Thyroid gland (tissue), 4 donors: ENCODE data around the gene BBLN. TPM values are rescaled to one million over a fixed set of nuclear protein-coding genes. Genes with fewer than 3 reads are reported as not detected.

Experiments used
- DNase-seq, 2 donors: peaks; one replicate each; pipeline ENCODE4 v3.0.0-alpha.2; 2019
- H3K27ac ChIP-seq, 3 donors: fragments of 200-600 bp; sonication (generic); 1 replicate in 2 of 3; 2 replicates in 1 of 3; pipeline ENCODE4 v1.5.1; 2016 to 2019; ENCODE audit warnings: mild to moderate bottlenecking in 1 of 3, moderate library complexity in 1 of 3
- H3K27me3 ChIP-seq: fragments of 200-600 bp; sonication (generic); one replicate; pipeline ENCODE4 v1.5.1; 2019
- H3K36me3 ChIP-seq, 2 donors: fragments of 200-600 bp; sonication (generic); one replicate each; pipeline ENCODE4 v1.5.1; 2016 to 2019
- H3K4me1 ChIP-seq, 2 donors: fragments of 200-600 bp; sonication (generic); one replicate each; pipeline ENCODE4 v1.5.1; 2017 to 2019
- H3K4me3 ChIP-seq, 3 donors: fragments of 200-600 bp; sonication (generic); replicated peaks in 1 of 3; 1 replicate in 2 of 3; 2 replicates in 1 of 3; pipeline ENCODE4 v1.5.1; 2016; ENCODE audit warnings: mild to moderate bottlenecking in 1 of 3
- H3K9me3 ChIP-seq: fragments of 200-600 bp; sonication (generic); one replicate; pipeline ENCODE4 v1.5.1; 2017
- POLR2A ChIP-seq, 2 donors: fragments of 450-650 bp; IDR thresholded peaks; one replicate each; pipeline ENCODE4 v1.6.1; 2017; ENCODE audit warnings: antibody characterized with exemption in 2 of 2, mild to moderate bottlenecking in 2 of 2, moderate library complexity in 1 of 2
- WGBS, 2 donors: methylation state at CpG; one replicate each; pipeline ENCODE4 v1.1.5; 2017; 5-methylcytosine and 5-hydroxymethylcytosine counted together
- intact Hi-C: fragments of 100-400 bp; cut with DNase I; formaldehyde crosslinking; loops from one replicate; pipeline ENCODE4 v1.15.1; 2023
- total RNA-seq, 4 donors: library from RNA; depleted of rRNA; stranded (reverse); fragments of >200 nt; gene quantifications; one replicate each; pipeline ENCODE4 v1.2.3, GENCODE V29; 2016
- TF ChIP-seq, protein P1 (sequence below), 6 experiments: fragments of 200-600 bp in 3 of 6; fragments of 450-650 bp in 3 of 6; sonication (generic) in 3 of 6; IDR thresholded peaks; one replicate each; pipeline ENCODE4 v1.5.1; 2016 to 2019; ENCODE audit warnings: antibody characterized with exemption in 6 of 6, mild to moderate bottlenecking in 2 of 6, inconsistent platforms in 1 of 6, moderate library complexity in 1 of 6

Gene BBLN
- total RNA-seq, 4 donors from 2014 or later, result 98.1 to 204 (median 172) TPM

DNA sequence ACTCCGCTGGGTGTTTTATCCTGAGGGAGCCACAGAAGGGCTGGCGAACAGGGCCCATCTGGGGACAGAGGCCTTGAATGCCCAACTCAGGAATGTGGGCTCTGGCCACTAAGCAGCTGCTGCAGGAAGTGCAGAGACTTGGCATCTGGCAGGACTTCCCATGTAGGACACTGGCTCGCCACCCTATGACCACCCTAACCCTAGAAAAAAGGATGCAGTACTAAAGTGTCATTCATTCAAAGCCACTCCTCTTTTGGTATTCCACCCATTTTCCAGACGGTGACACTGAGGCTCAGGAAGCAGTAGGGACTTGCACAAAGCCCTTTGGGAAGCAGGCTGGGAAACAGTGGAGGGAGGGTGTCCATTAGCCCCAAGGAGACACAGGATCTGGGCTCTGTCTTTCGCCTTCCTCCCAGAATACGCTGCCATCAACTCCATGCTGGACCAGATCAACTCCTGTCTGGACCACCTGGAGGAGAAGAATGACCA, 3.0 kb downstream of the BBLN start:
- Histone ChIP-seq H3K9me3 (no peaks in the 10 kb centered on the region), H3K36me3 (peaks cover 22 to 30% of the 10 kb centered on the region in 2 donors), H3K27me3 (no peaks in the 10 kb centered on the region), H3K4me1 (peaks cover 7 to 8% of the 10 kb centered on the region in 2 donors), H3K4me3 (no peak overlapping the region), H3K27ac (no peak overlapping the region)
- 92 to 94% methylated on average over 6 of the region's 6 CpGs for WGBS, 2 donors
- no peak for TF ChIP-seq POLR2A (IDR thresholded peaks at IDR 0.05)
- TF ChIP-seq, protein P1, sequence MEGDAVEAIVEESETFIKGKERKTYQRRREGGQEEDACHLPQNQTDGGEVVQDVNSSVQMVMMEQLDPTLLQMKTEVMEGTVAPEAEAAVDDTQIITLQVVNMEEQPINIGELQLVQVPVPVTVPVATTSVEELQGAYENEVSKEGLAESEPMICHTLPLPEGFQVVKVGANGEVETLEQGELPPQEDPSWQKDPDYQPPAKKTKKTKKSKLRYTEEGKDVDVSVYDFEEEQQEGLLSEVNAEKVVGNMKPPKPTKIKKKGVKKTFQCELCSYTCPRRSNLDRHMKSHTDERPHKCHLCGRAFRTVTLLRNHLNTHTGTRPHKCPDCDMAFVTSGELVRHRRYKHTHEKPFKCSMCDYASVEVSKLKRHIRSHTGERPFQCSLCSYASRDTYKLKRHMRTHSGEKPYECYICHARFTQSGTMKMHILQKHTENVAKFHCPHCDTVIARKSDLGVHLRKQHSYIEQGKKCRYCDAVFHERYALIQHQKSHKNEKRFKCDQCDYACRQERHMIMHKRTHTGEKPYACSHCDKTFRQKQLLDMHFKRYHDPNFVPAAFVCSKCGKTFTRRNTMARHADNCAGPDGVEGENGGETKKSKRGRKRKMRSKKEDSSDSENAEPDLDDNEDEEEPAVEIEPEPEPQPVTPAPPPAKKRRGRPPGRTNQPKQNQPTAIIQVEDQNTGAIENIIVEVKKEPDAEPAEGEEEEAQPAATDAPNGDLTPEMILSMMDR (IDR thresholded peaks at IDR 0.05), result no peak
- intact Hi-C loops, result no loop called here
- no peak for DNase-seq

- intact Hi-C loops, result no loop called here
- DNase-seq, result no peak
- Histone ChIP-seq H3K4me3 (no peak overlapping the region), H3K27ac (no peak overlapping the region), H3K4me1 (peaks cover 7 to 8% of the 10 kb centered on the region in 2 donors), H3K9me3 (no peaks in the 10 kb centered on the region), H3K27me3 (no peaks in the 10 kb centered on the region), H3K36me3 (peaks cover 27 to 34% of the 10 kb centered on the region in 2 donors)
- WGBS, 2 donors, result 95 to 97% methylated on average over 8 to 10 of the region's 10 CpGs
- TF ChIP-seq, protein P1 (IDR thresholded peaks at IDR 0.05), result no peak
- TF ChIP-seq POLR2A (IDR thresholded peaks at IDR 0.05), result no peak
Observed at GRCh38 chr9:128163523-128164306, 3.6 kb downstream of the BBLN start.

- Histone ChIP-seq H3K36me3 (peaks cover 34 to 40% of the 10 kb centered on the region in 2 donors), H3K4me1 (peaks cover 7 to 8% of the 10 kb centered on the region in 2 donors), H3K4me3 (no peak overlapping the region), H3K27me3 (no peaks in the 10 kb centered on the region), H3K9me3 (no peaks in the 10 kb centered on the region), H3K27ac (no peak overlapping the region)
- WGBS, 2 donors, result 83% methylated on average over 14 of the region's 14 CpGs
- DNase-seq, result no peak
- TF ChIP-seq POLR2A (IDR thresholded peaks at IDR 0.05), result no peak
- intact Hi-C loops, result no loop called here
Observed at GRCh38 chr9:128164307-128164885, 4.3 kb downstream of the BBLN start.

DNA sequence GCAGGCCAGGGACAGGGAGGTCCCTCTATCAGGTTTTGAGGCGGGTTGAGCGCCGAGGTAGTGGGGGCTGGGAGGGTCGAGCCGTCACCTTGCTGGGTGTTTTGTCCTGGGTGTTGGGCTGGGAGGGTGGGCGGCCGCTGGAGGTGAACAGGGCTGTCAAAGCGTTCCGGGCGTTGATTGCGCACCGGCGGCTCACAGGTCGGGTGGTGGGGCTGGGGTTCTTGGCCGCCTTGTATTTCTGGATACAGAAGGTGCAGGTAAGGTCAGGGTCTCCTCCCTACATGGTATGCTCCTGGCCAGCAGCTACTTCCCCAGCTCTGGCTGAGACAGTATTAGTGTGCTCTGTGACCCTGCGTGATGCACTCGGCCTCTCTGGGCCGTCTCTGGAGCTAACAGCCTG, 6.1 kb downstream of the BBLN start:
- TF ChIP-seq, protein P1 (IDR thresholded peaks at IDR 0.05), result no peak
- TF ChIP-seq POLR2A (IDR thresholded peaks at IDR 0.05), result no peak
- DNase-seq, result no peak
- Histone ChIP-seq H3K4me3 (no peak overlapping the region), H3K9me3 (no peaks in the 10 kb centered on the region), H3K27ac (no peak overlapping the region), H3K4me1 (no peaks in the 10 kb centered on the region), H3K27me3 (no peaks in the 10 kb centered on the region), H3K36me3 (peaks cover 41 to 49% of the 10 kb centered on the region in 2 donors)
- 95 to 98% methylated on average over 16 to 18 of the region's 18 CpGs for WGBS, 2 donors
- intact Hi-C loops, result no loop called here

DNA sequence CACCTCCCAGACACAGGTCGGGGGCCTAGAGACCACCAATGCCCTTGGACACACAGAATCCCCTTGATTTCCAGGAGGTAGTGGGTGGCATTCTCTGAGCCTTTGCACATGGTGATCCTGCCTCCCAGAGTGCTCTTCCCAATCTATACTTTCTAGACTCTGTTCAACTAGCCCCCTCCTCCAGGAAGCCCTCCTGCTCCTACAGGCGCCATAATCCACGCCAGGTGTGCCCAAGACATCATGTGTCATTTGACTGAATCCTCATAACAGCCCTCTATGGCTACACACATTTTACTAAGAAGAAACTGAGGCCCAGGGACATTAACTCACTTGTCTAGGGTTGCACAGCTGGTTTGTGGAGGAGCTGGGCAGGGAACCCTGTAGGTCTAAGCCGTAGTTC, 7.1 kb downstream of the BBLN start:
- TF ChIP-seq, protein P1 (IDR thresholded peaks at IDR 0.05), result no peak
- no peak for TF ChIP-seq POLR2A (IDR thresholded peaks at IDR 0.05)
- Histone ChIP-seq H3K4me3 (no peak overlapping the region), H3K9me3 (no peaks in the 10 kb centered on the region), H3K27me3 (no peaks in the 10 kb centered on the region), H3K27ac (no peak overlapping the region), H3K4me1 (no peaks in the 10 kb centered on the region), H3K36me3 (peaks cover 41 to 49% of the 10 kb centered on the region in 2 donors)
- 96 to 100% methylated on average over 4 of the region's 4 CpGs for WGBS, 2 donors
- intact Hi-C loops, result no loop called here
- no peak for DNase-seq
